CD14-positive monocyte (primary cell): ENCODE results near the gene OR2AK2. TPM values are rescaled to one million over a fixed set of nuclear protein-coding genes. Genes with fewer than 3 reads are reported as not detected.

ENCODE experiments used
- DNase-seq, 3 donors: peaks; one replicate each; pipeline ENCODE4 v3.0.0-alpha.2; 2011 to 2022
- H2AFZ ChIP-seq: 2 replicates; pipeline ENCODE4 v1.6.0; 2012; ENCODE audit warnings: mild to moderate bottlenecking, low read depth, low read length, inconsistent platforms; ENCODE audit not compliant: insufficient read depth, poor library complexity, severe bottlenecking
- H3K27ac ChIP-seq, 2 donors: 1 replicate in 1 of 2; 2 replicates in 1 of 2; pipeline ENCODE4 v1.5.1; 2012 to 2013; ENCODE audit warnings: low read length in 2 of 2, control low read depth in 1 of 2, inconsistent platforms in 1 of 2, low read depth in 1 of 2, mild to moderate bottlenecking in 1 of 2
- H3K27me3 ChIP-seq, 2 donors: one replicate each; pipeline versions ENCODE4 v1.6.0 to v1.6.1; 2011 to 2013; ENCODE audit warnings: low read length in 2 of 2; ENCODE audit not compliant: control insufficient read depth in 2 of 2, insufficient read depth in 2 of 2
- H3K36me3 ChIP-seq, 2 donors: replicated peaks in 1 of 2; 1 replicate in 1 of 2; 2 replicates in 1 of 2; pipeline versions ENCODE4 v1.5.1 to v1.6.1; 2012 to 2013; ENCODE audit warnings: low read length in 2 of 2, control low read depth in 1 of 2, inconsistent platforms in 1 of 2, mild to moderate bottlenecking in 1 of 2; ENCODE audit not compliant: insufficient read depth in 2 of 2, control insufficient read depth in 1 of 2
- H3K4me1 ChIP-seq, 2 donors: 1 replicate in 1 of 2; 2 replicates in 1 of 2; pipeline versions ENCODE4 v1.5.1 to v1.6.1; 2012 to 2013; ENCODE audit warnings: low read length in 2 of 2, control low read depth in 1 of 2, inconsistent platforms in 1 of 2, mild to moderate bottlenecking in 1 of 2, moderate library complexity in 1 of 2; ENCODE audit not compliant: insufficient read depth in 2 of 2, control insufficient read depth in 1 of 2
- H3K4me2 ChIP-seq: replicated peaks from 2 replicates; pipeline ENCODE3; 2012; ENCODE audit warnings: low read length, moderate library complexity, mild to moderate bottlenecking; ENCODE audit not compliant: poor library complexity, severe bottlenecking; ENCODE audit errors: extremely low read depth
- H3K4me3 ChIP-seq, 3 experiments: fragments of 200-600 bp in 1 of 3; sonication (generic) in 1 of 3; replicated peaks in 1 of 3; 1 replicate in 2 of 3; 2 replicates in 1 of 3; pipeline ENCODE4 v1.5.1; 2011 to 2013; ENCODE audit warnings: low read length in 3 of 3, mild to moderate bottlenecking in 3 of 3, control low read depth in 2 of 3, low read depth in 2 of 3, inconsistent platforms in 1 of 3, moderate library complexity in 1 of 3
- H3K79me2 ChIP-seq: 2 replicates; pipeline ENCODE4 v1.6.0; 2012; ENCODE audit warnings: mild to moderate bottlenecking, control low read depth, inconsistent platforms, low read length, moderate library complexity; ENCODE audit not compliant: insufficient read depth
- H3K9ac ChIP-seq: 2 replicates; pipeline ENCODE4 v1.6.0; 2017; ENCODE audit warnings: low read length, mild to moderate bottlenecking; ENCODE audit not compliant: insufficient read depth, poor library complexity, severe bottlenecking
- H3K9me3 ChIP-seq, 2 donors: replicated peaks in 1 of 2; 1 replicate in 1 of 2; 2 replicates in 1 of 2; pipeline versions ENCODE4 v1.5.1 to v1.6.1; 2012 to 2013; ENCODE audit warnings: low read length in 2 of 2, control low read depth in 1 of 2; ENCODE audit not compliant: control insufficient read depth in 1 of 2, insufficient read depth in 1 of 2
- H4K20me1 ChIP-seq: 2 replicates; pipeline ENCODE4 v1.6.0; 2012; ENCODE audit warnings: mild to moderate bottlenecking, low read length, control low read depth, moderate library complexity; ENCODE audit not compliant: insufficient read depth
- H3K27ac Mint-ChIP-seq, 7 donors: one replicate each; pipeline ENCODE4 v1.8.0; 2020; ENCODE audit warnings: mild to moderate bottlenecking in 7 of 7, mixed read lengths in 7 of 7, moderate library complexity in 6 of 7, inconsistent platforms in 2 of 7
- H3K27me3 Mint-ChIP-seq, 3 donors: one replicate each; pipeline ENCODE4 v1.8.0; 2021 to 2022; ENCODE audit warnings: low read depth in 3 of 3, mild to moderate bottlenecking in 3 of 3, mixed read lengths in 3 of 3, moderate library complexity in 3 of 3, inconsistent platforms in 1 of 3
- H3K36me3 Mint-ChIP-seq, 2 donors: one replicate each; pipeline ENCODE4 v1.8.0; 2020; ENCODE audit warnings: mixed read lengths in 2 of 2, inconsistent platforms in 1 of 2, mild to moderate bottlenecking in 1 of 2
- H3K4me1 Mint-ChIP-seq: one replicate; pipeline ENCODE4 v1.8.0; 2020; ENCODE audit warnings: mild to moderate bottlenecking, mixed read lengths
- H3K4me3 Mint-ChIP-seq, 2 donors: one replicate each; pipeline ENCODE4 v1.8.0; 2020; ENCODE audit warnings: mild to moderate bottlenecking in 2 of 2, mixed read lengths in 2 of 2, moderate library complexity in 1 of 2
- H3K9me3 Mint-ChIP-seq, 7 donors: one replicate each; pipeline ENCODE4 v1.8.0; 2020 to 2022; ENCODE audit warnings: mixed read lengths in 7 of 7, mild to moderate bottlenecking in 6 of 7, moderate library complexity in 6 of 7, inconsistent platforms in 2 of 7
- WGBS: methylation state at CpG from one replicate; pipeline ENCODE4 v1.1.5; 2013; ENCODE audit warnings: missing lambda C conversion rate; ENCODE audit not compliant: insufficient coverage; 5-methylcytosine and 5-hydroxymethylcytosine counted together
- intact Hi-C, 2 donors: fragments of 100-400 bp; cut with micrococcal nuclease; formaldehyde crosslinking; loops; one replicate each; pipeline versions ENCODE4 v1.15.0 to v1.15.1; 2023
- polyA plus RNA-seq, 3 donors: library from polyadenylated mRNA; depleted of rRNA in 1 of 3; unstranded in 2 of 3; stranded (reverse) in 1 of 3; fragments of 300-500 nt in 2 of 3; fragments of >200 nt in 1 of 3; fragmentation: Illumina TruSeq in 2 of 3; gene quantifications; 1 replicate in 2 of 3; 2 replicates in 1 of 3; pipeline ENCODE4 v1.2.3, GENCODE V29; 2012 to 2021
- TF ChIP-seq, protein P1 (sequence below): fragments of 200-600 bp; IDR thresholded peaks from one replicate; pipeline ENCODE4 v1.8.0; 2022; ENCODE audit warnings: antibody characterized with exemption, mild to moderate bottlenecking

The OR2AK2 gene
- polyA plus RNA-seq, 3 donors, result not detected

DNA sequence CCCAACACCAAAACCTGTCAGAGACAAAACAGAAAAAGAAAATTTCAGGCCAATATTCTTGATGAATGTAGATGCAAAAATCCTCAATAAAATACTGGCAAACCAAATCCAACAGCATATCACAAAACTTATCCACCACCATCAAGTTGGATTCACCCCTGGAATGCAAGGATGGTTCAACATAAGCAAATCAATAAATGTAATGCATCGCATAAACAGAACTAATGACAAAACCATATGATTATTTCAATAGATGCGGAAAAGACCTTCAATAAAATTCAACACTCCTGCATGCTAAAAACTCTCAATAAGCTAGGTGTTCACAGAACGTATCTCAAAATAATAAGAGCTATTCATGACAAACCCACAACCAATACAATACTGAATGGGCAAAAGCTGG is 44.6 kb downstream of the OR2AK2 start:
- WGBS, result 100% methylated on average over 2 of the region's 3 CpGs
- H3K27ac ChIP-seq, result no peak overlapping the region

DNA sequence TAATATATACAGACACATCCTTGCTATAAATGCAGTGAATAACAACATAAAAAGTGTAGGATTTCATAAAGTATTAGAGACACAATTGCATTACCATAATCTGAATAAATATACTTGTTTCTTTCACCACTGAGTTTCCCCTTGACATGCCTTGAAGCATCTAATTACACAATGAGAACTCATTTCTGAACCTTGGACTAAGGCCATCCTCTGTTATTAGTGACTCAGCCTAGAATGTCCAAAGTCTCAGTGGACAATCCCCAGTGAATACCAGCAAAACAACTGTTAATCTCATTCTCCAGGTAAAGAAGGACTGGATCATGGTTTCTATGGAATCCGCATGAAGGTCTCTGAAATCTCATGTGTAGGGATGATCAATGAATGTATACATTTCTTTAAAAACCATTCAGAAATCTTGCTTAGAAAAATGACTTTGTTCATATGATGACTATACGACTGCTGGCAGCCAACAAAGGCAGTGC is 48.2 kb downstream of the OR2AK2 start, which contains the start of gene OR2L5:
OR2L5 (plus strand) TSS at position 432 of the 482 bp plus-strand sequence. CDS start 8,288 bp downstream, outside the sequence.
- Mint-ChIP-seq H3K27ac (no peak within 1 kb of the TSS), H3K9me3 (peaks cover 13 to 29% (median 26%) of the 10 kb centered on the region in 7 donors), H3K36me3 (no peaks in the 10 kb centered on the region), H3K4me1 (no peaks in the 10 kb centered on the region), H3K4me3 (no peak within 1 kb of the TSS), H3K27me3 (no peaks in the 10 kb centered on the region)
- no peaks in the 10 kb centered on the region for H3K27me3 ChIP-seq
- no peak within 1 kb of the TSS for H3K4me3 ChIP-seq
- no peaks in the 10 kb centered on the region for H3K79me2 ChIP-seq
- no peak within 1 kb of the TSS for H3K9ac ChIP-seq
- no peak within 1 kb of the TSS for H3K4me2 ChIP-seq
- no peak within 1 kb of the TSS for H2AFZ ChIP-seq
- no CpG with 5 or more reads among the region's 2 CpGs for WGBS
- H3K9me3 ChIP-seq, result peaks cover 0 to 17% of the 10 kb centered on the region in 2 donors
- no peaks in the 10 kb centered on the region for H3K4me1 ChIP-seq
- no peaks in the 10 kb centered on the region for H3K36me3 ChIP-seq
- intact Hi-C loops, result no loop called here
- H4K20me1 ChIP-seq, result no peaks in the 10 kb centered on the region
- TF ChIP-seq, protein P1, sequence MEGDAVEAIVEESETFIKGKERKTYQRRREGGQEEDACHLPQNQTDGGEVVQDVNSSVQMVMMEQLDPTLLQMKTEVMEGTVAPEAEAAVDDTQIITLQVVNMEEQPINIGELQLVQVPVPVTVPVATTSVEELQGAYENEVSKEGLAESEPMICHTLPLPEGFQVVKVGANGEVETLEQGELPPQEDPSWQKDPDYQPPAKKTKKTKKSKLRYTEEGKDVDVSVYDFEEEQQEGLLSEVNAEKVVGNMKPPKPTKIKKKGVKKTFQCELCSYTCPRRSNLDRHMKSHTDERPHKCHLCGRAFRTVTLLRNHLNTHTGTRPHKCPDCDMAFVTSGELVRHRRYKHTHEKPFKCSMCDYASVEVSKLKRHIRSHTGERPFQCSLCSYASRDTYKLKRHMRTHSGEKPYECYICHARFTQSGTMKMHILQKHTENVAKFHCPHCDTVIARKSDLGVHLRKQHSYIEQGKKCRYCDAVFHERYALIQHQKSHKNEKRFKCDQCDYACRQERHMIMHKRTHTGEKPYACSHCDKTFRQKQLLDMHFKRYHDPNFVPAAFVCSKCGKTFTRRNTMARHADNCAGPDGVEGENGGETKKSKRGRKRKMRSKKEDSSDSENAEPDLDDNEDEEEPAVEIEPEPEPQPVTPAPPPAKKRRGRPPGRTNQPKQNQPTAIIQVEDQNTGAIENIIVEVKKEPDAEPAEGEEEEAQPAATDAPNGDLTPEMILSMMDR, result no peak
- no peak within 1 kb of the TSS for H3K27ac ChIP-seq
- no peak for DNase-seq

More for the DNA sequence above, 44.6 kb downstream of the OR2AK2 start:
- Mint-ChIP-seq H3K36me3 (no peaks in the 10 kb centered on the region), H3K4me3 (no peak overlapping the region), H3K27me3 (no peaks in the 10 kb centered on the region), H3K4me1 (no peaks in the 10 kb centered on the region), H3K27ac (no peak overlapping the region), H3K9me3 (peaks cover 11 to 31% (median 26%) of the 10 kb centered on the region in 7 donors)
- Histone ChIP-seq H3K36me3 (no peaks in the 10 kb centered on the region), H3K27me3 (no peaks in the 10 kb centered on the region), H3K4me2 (no peak overlapping the region), H3K4me3 (no peak overlapping the region), H3K79me2 (no peaks in the 10 kb centered on the region), H3K9me3 (peaks cover 5 to 27% of the 10 kb centered on the region in 2 donors), H3K4me1 (no peaks in the 10 kb centered on the region), H2AFZ (no peak overlapping the region), H4K20me1 (no peaks in the 10 kb centered on the region), H3K9ac (no peak overlapping the region)
- intact Hi-C loops, result no loop called here
- TF ChIP-seq, protein P1, result no peak
- DNase-seq, result no peak
